Brain microvascular endothelial cell (primary cell): ENCODE measurements around the gene KNDC1.

Source experiments
- DNase-seq: peaks from one replicate; pipeline ENCODE4 v3.0.0-alpha.2; 2020
- H3K27ac ChIP-seq: fragments of 250-450 bp; sonication (Bioruptor Pico); 2 replicates; pipeline ENCODE4 v1.5.1; 2020; ENCODE audit warnings: mild to moderate bottlenecking, moderate library complexity
- H3K27me3 ChIP-seq: fragments of 250-450 bp; sonication (Bioruptor Pico); replicated peaks from 2 replicates; pipeline ENCODE4 v1.5.1; 2020; ENCODE audit warnings: mild to moderate bottlenecking
- H3K36me3 ChIP-seq: fragments of 250-450 bp; sonication (Bioruptor Pico); replicated peaks from 2 replicates; pipeline ENCODE4 v1.5.1; 2020; ENCODE audit warnings: mild to moderate bottlenecking
- H3K4me3 ChIP-seq: 2 replicates; pipeline ENCODE4 v1.5.1; 2011; ENCODE audit warnings: low read depth, mild to moderate bottlenecking, control low read depth, low read length, moderate library complexity
- CTCF ChIP-seq: IDR thresholded peaks from 2 replicates; pipeline ENCODE4 v1.5.1; 2011; ENCODE audit warnings: low read depth, mild to moderate bottlenecking, moderate library complexity, low read length, control low read depth, inconsistent platforms; ENCODE audit errors: missing control alignments
- in situ Hi-C: cut with HindIII; loops from 2 replicates; pipeline ENCODE4 v1.10.0; 2017; ENCODE audit warnings: low sequenced_read_pairs, low pct_ligation_motif_present

KNDC1 gene

GRCh38 chr10:133178357-133179127, 18.5 kb downstream of the KNDC1 start:
- H3K36me3 ChIP-seq: no peaks in the 10 kb centered on the region
- TF ChIP-seq CTCF: no peak
- no peak for DNase-seq
- no peak overlapping the region for H3K27ac ChIP-seq
- in situ Hi-C loops: no loop called here
- no peaks in the 10 kb centered on the region for H3K27me3 ChIP-seq
- no peak overlapping the region for H3K4me3 ChIP-seq

- H3K27me3 ChIP-seq: no peaks in the 10 kb centered on the region
- TF ChIP-seq CTCF: no peak
- no peak overlapping the region for H3K4me3 ChIP-seq
- no peak overlapping the region for H3K27ac ChIP-seq
- no peaks in the 10 kb centered on the region for H3K36me3 ChIP-seq
- in situ Hi-C loops: no loop called here
- no peak for DNase-seq
Measured at GRCh38 chr10:133179128-133179520, 19.1 kb downstream of the KNDC1 start.

GRCh38 chr10:133179651-133180050, 19.6 kb downstream of the KNDC1 start:
- H3K36me3 ChIP-seq: no peaks in the 10 kb centered on the region
- H3K27me3 ChIP-seq: no peaks in the 10 kb centered on the region
- TF ChIP-seq CTCF: no peak
- no peak overlapping the region for H3K27ac ChIP-seq
- H3K4me3 ChIP-seq: no peak overlapping the region
- in situ Hi-C loops: no loop called here
- DNase-seq: no peak

- H3K36me3 ChIP-seq: no peaks in the 10 kb centered on the region
- no peaks in the 10 kb centered on the region for H3K27me3 ChIP-seq
- TF ChIP-seq CTCF: no peak
- DNase-seq: no peak
- in situ Hi-C loops: no loop called here
- no peak overlapping the region for H3K27ac ChIP-seq
- no peak overlapping the region for H3K4me3 ChIP-seq
Measured at GRCh38 chr10:133180192-133180964, 20.4 kb downstream of the KNDC1 start.

GRCh38 chr10:133180965-133181639, 21.1 kb downstream of the KNDC1 start:
- no peak for TF ChIP-seq CTCF
- no peaks in the 10 kb centered on the region for H3K27me3 ChIP-seq
- H3K36me3 ChIP-seq: no peaks in the 10 kb centered on the region
- no peak overlapping the region for H3K27ac ChIP-seq
- DNase-seq: no peak
- H3K4me3 ChIP-seq: no peak overlapping the region
- in situ Hi-C loops: no loop called here
